Heart right ventricle (tissue), 16 donors: ENCODE data around the gene HLCS. TPM values are rescaled to one million over a fixed set of nuclear protein-coding genes. Genes with fewer than 3 reads are reported as not detected.

Source experiments
- ATAC-seq, 8 donors: fragments of 200-7000 bp; cut with Tn5 transposase; one replicate each; pipeline ENCODE4 v1.9.1; 2020; ENCODE audit warnings: mild to moderate bottlenecking in 8 of 8, moderate library complexity in 8 of 8, moderate number of reproducible peaks in 1 of 8
- DNase-seq, 2 donors: peaks; one replicate each; pipeline ENCODE4 v3.0.0-alpha.2; 2020
- H3K27ac ChIP-seq, 10 donors: fragments of 200-600 bp; sonication (generic) in 2 of 10; one replicate each; pipeline versions ENCODE4 v1.5.0 to v1.8.0; 2020 to 2022; ENCODE audit warnings: mild to moderate bottlenecking in 3 of 10
- H3K27me3 ChIP-seq, 7 donors: fragments of 200-600 bp; one replicate each; pipeline ENCODE4 v1.8.0; 2021 to 2022; ENCODE audit warnings: mild to moderate bottlenecking in 2 of 7
- H3K36me3 ChIP-seq, 9 donors: fragments of 200-600 bp; sonication (generic) in 1 of 9; one replicate each; pipeline versions ENCODE4 v1.5.0 to v1.8.0; 2020 to 2022; ENCODE audit warnings: mild to moderate bottlenecking in 2 of 9
- H3K4me1 ChIP-seq, 9 donors: fragments of 200-600 bp; sonication (generic) in 1 of 9; one replicate each; pipeline versions ENCODE4 v1.5.0 to v1.8.0; 2020 to 2022; ENCODE audit warnings: mild to moderate bottlenecking in 4 of 9
- H3K4me3 ChIP-seq, 10 donors: fragments of 200-600 bp; sonication (generic) in 2 of 10; one replicate each; pipeline versions ENCODE4 v1.5.0 to v1.8.0; 2020 to 2022; ENCODE audit warnings: mild to moderate bottlenecking in 7 of 10, moderate library complexity in 2 of 10
- H3K9me3 ChIP-seq, 11 donors: fragments of 200-600 bp in 10 of 11; sonication (generic) in 2 of 11; one replicate each; pipeline versions ENCODE4 v1.5.0 to v1.8.0; 2013 to 2022; ENCODE audit warnings: mild to moderate bottlenecking in 2 of 11, control low read depth in 1 of 11, moderate library complexity in 1 of 11
- CTCF ChIP-seq, 9 donors: fragments of 200-600 bp; sonication (generic) in 2 of 9; IDR thresholded peaks; one replicate each; pipeline versions ENCODE4 v1.5.0 to v1.8.0; 2021 to 2022; ENCODE audit warnings: antibody characterized with exemption in 9 of 9, mild to moderate bottlenecking in 5 of 9, moderate library complexity in 1 of 9
- WGBS, 2 donors: extraction: QIAGEN DNeasy Blood & Tissue Kit; methylation state at CpG; one replicate each; pipeline ENCODE4 v1.1.7; 2013; ENCODE audit warnings: inconsistent platforms in 1 of 2; 5-methylcytosine and 5-hydroxymethylcytosine counted together
- intact Hi-C, 10 donors: fragments of 100-400 bp; cut with DNase I; formaldehyde crosslinking; loops; one replicate each; pipeline versions ENCODE4 v1.11.1 to v1.14.2; 2022
- polyA plus RNA-seq, 2 donors: library from polyadenylated mRNA; stranded (reverse); fragments of 200-250 nt; gene quantifications; one replicate each; pipeline ENCODE4 v1.2.3, GENCODE V29; 2013
- total RNA-seq, 10 donors: library from RNA; stranded (reverse); fragmentation: NEBNext Ultra II Directional in 3 of 10; extraction: Animal tissue kit (Norgen Biotek cat#: 25700) in 3 of 10; gene quantifications; one replicate each; pipeline versions ENCODE4 v1.2.1 to v1.2.4, GENCODE V29; 2021 to 2023
- donor health status: Arrhythmogenic right ventricular cardiomyopathy.
- donor health status: ischemic (EF 13 %, LVEDD 7.1; RV severe dilation, severe dysfunction).
- donor health status: healthy with polysubstance abuse.
- donor health status: DM: no; HTN: yes; CAD: no.
- donor health status: DM: no; HTN: no; CAD: no.
- donor health status: ischemic (EF 25% LVEDD 6.9; RV normal size, moderate dysfunction).
- donor health status: ischemic (EF 25% LVEDD 5.7; RV mildly dilated, moderate dysfunction).
- donor health status: healthy.
- donor health status: DM: yes; HTN: yes; CAD: no.
- donor health status: Ischemic cardiomyopathy.
- donor health status: ischemic (EF 35%, LVEDD 5.7; RV mildly dilated, moderate dysfunction).
- donor health status: nonischemic (EF 11% LVEDD 7.7; RV severe dilation, severe dysfunction).
- donor health status: DM: yes; HTN: yes; CAD: no.
- donor health status: PGD.
- donor health status: ischemic (EF 29% LVEDD 5.4; RV normal size, mild dysfunction).
- donor health status: nonischemic (EF 23%, LVEDD 6.1; RV moderate dilation, normal function).

HLCS gene
- total and polyA plus RNA-seq, 12 donors, result 2.0 to 9.6 (median 6.7) TPM

- Histone ChIP-seq H3K9me3 (no peaks in the 10 kb centered on the region), H3K36me3 (no peaks in the 10 kb centered on the region), H3K4me3 (no peak overlapping the region), H3K27ac (no peak overlapping the region), H3K27me3 (peaks cover 0 to 80% (median 65%) of the 10 kb centered on the region in 7 donors), H3K4me1 (no peaks in the 10 kb centered on the region)
- DNase-seq, result no peak
- no peak for TF ChIP-seq CTCF (IDR thresholded peaks at IDR 0.05)
- intact Hi-C loops, result no loop called here
- ATAC-seq, result no peak
- WGBS, 2 donors, result 91 to 93% methylated on average over 10 of the region's 10 CpGs
Measured at GRCh38 chr21:36719614-36720013, 246.9 kb downstream of the HLCS start.

- ATAC-seq, result no peak
- H3K27me3 ChIP-seq, result peaks cover 0 to 84% (median 71%) of the 10 kb centered on the region in 7 donors
- WGBS, 2 donors, result 79 to 83% methylated on average over 18 of the region's 18 CpGs
- no peak for DNase-seq
- H3K27ac ChIP-seq, result no peak overlapping the region
- H3K36me3 ChIP-seq, result no peaks in the 10 kb centered on the region
- TF ChIP-seq CTCF (IDR thresholded peaks at IDR 0.05), result no peak
- no peaks in the 10 kb centered on the region for H3K4me1 ChIP-seq
- H3K4me3 ChIP-seq, result no peak overlapping the region
- H3K9me3 ChIP-seq, result no peaks in the 10 kb centered on the region
- intact Hi-C loops, result no loop called here
Measured at GRCh38 chr21:36718951-36719501, 247.4 kb downstream of the HLCS start.

- WGBS, 2 donors, result 83 to 84% methylated on average over 6 of the region's 6 CpGs
- ATAC-seq (no peak), DNase-seq (no peak)
- intact Hi-C loops, result no loop called here
- H3K36me3 ChIP-seq, result no peaks in the 10 kb centered on the region
- peaks cover 0 to 92% (median 80%) of the 10 kb centered on the region in 7 donors for H3K27me3 ChIP-seq
- H3K4me3 ChIP-seq, result no peak overlapping the region
- no peaks in the 10 kb centered on the region for H3K4me1 ChIP-seq
- H3K9me3 ChIP-seq, result no peaks in the 10 kb centered on the region
- TF ChIP-seq CTCF (IDR thresholded peaks at IDR 0.05), result no peak
- H3K27ac ChIP-seq, result no peak overlapping the region
Measured at GRCh38 chr21:36717976-36718375, 248.5 kb downstream of the HLCS start.

- 59 to 66% methylated on average over 9 of the region's 9 CpGs for WGBS, 2 donors
- H3K27ac ChIP-seq, result no peak overlapping the region
- intact Hi-C loops, result no loop called here
- ATAC-seq (no peak), DNase-seq (no peak)
- no peaks in the 10 kb centered on the region for H3K4me1 ChIP-seq
- TF ChIP-seq CTCF (IDR thresholded peaks at IDR 0.05), result no peak
- no peaks in the 10 kb centered on the region for H3K9me3 ChIP-seq
- peaks cover 6 to 94% (median 91%) of the 10 kb centered on the region in 7 donors for H3K27me3 ChIP-seq
- no peak overlapping the region for H3K4me3 ChIP-seq
- H3K36me3 ChIP-seq, result no peaks in the 10 kb centered on the region
Measured at GRCh38 chr21:36716836-36717235, 249.6 kb downstream of the HLCS start.
